Limb (tissue), 2 donors: ENCODE results near the gene TBX2.
"Not testable (repeated sequence)": the region's sequence is repeated elsewhere in the genome, so short reads cannot be mapped to it uniquely, and the experiment has no call there.

Experiments used
- DNase-seq, 2 donors: peaks; one replicate each; pipeline ENCODE4 v3.0.0-alpha.2; 2016; ENCODE audit errors: extremely low spot score in 2 of 2

The TBX2 gene

GRCh38 chr17:61399131-61400065 lies at the start of gene TBX2:
TSS of gene TBX2 (plus strand) at chr17:61399843. CDS start at chr17:61400177, 334 bp downstream.
- DNase-seq: peak; percentile 72 to 83

DNA sequence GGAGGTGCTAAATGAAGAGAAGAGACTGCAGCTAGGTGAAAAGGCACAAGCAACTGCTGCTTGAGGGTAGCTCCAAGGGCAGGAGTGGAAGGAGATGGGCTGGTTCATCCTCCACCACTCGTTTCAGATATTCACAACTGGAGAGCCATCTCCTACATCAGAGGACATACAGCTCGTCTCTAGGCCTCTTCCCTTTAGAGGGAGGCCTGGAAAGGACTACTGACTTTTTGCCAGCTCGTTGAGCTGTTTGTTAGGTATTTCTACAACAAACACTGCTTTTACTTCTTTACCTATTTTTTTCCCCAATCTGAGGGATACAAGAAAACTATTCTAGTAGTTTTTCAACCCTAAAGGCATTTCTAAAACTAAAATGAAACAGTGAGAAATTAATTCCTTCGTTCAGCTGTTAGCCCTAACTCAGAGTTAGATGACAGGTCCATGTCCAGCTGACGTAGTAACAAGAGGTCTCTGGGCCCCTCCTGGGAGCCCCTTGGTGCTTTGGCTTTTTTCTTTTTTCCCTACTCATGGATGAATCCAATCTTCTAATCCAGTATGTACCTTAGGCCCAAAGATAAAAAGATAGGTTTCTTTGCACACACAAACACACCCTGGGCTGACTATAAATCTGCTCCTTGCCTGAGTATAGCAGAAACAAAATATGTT lies 47.8 kb upstream of the TBX2 start:
- DNase-seq: no peak

DNA sequence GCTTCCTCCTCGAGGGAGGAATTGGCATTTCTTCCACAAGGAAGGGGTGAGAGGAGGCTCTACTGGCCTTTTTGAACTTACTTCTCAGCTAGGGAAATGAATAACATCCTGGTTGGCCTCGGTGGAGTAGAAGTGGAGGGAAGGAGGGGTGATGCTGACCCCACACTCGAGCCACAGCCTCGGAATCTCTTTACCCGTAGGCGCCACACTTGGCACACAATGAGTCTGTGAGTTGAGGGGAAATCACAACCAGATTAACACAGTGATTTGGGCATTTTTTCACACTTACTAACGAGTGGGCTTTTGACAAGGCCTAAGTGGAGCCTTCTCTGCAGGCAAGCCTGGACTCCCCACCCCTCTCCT lies 47.3 kb upstream of the TBX2 start:
- no peak for DNase-seq

GRCh38 chr17:61352781-61353491 lies 46.7 kb upstream of the TBX2 start:
- no peak for DNase-seq

GRCh38 chr17:61353615-61354014 lies 46.0 kb upstream of the TBX2 start:
- DNase-seq: no peak

DNA sequence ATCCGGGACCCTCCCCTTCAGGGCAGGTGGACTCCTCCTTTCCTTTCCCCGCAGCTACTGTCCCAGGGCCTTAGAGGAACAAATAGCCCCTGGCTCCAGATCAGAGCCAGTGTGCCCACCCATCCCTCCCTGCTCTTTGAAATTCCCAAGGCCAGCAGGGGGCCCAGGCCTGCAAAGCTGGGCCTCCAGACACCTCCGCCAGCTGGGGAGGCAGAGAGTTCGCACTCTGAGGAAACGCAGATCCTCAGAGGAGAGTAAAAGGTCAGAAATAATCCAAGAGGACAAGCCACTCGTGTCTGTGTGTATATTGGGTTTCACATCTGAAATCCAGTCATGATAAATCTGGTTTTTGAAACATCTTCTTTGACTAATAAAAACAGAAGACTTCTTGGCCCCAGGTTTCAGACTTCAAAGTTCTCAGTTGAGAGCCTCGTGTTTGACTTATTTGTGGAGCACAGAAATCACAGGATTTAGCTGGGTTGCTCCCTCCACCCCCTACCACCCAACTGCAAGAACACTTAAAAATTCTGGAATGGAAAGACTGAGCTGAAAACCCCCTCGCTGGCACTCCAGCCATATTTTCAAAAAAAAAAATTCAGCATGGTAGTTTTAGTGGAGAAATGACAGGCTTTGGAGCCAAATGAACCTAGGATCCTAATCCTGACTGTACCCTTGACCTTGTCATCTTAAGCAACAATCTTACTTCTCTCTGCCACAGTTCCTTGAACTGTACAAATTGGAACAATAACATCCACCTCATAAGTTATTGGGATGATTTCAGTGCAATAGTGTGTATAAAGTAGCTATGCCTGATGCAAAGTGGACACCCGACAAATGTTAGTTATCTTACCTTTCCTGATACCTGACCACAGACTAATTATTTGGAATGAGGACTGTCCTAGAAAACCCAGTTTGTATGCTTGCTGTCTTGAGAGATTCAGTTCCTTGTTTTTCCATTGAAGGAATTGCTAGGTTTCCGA lies 44.5 kb upstream of the TBX2 start:
- DNase-seq: no peak

DNA sequence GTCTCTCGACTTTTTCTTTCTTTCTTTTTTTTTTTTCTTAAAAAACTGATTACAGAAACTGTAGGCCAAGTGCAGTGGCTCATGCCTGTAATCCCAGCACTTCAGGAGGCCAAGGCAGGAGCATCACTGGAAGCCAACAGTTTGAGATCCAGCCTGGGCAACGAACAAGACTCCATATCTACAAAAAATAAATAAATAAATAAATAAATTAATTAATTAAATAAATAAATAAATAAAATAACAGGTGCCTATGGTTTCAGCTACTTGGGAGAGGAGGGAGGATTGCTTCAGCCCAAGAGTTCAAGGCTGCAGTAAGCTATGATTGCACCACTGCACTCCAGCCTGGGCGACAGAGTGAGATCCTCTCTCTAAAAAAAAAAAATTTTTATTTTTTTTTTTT lies 42.6 kb upstream of the TBX2 start:
- not testable (repeated sequence) for DNase-seq

DNA sequence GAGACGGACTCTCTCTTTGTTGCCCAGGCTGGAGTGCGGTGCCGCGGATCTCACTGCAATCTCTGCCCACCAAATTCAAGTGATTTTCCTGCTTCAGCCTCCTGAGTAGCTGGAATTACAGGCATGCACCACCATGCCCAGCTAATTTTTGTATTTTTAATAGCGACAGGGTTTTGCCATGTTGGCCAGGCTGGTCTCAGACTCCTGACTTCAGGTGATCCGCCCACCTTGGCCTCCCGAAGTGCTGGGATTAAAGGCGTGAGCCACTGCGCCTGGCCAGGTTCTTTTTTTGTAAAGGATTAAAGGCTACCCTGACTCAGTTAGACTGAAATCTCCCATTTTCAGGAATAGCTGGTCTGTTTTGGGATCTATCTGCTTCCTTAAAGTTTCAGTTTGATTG lies 40.1 kb upstream of the TBX2 start:
- DNase-seq: not testable (repeated sequence)

DNA sequence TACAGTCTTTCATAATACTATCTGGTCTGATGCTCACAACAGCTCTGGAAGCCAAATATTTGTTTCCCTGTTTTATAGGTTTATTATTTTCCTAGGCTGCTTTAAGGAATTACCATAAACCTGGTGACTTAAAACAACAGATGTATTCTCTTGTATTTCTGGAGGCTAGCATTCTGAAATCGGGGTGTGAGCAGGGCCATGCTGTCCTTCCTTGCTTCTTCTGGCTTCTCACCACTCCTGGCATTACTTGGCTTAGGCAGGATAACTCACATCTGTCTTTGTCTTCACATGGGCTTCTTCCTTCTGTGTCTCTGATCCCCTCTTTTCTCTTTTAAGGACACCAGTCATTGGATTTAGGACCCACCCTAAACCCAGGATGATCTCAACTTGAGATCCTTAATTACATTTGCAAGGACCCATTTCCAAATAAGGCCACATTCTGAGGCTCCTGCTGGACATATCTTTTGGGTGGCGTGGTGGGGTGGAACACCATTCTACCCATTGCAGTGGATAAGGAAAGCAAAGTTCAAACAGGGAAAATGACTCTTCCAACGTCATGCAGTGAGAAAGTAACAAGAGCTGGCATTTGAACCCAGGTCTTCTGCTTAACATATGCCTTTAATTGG lies 39.2 kb upstream of the TBX2 start:
- DNase-seq: no peak

GRCh38 chr17:61361084-61361483 lies 38.6 kb upstream of the TBX2 start:
- DNase-seq: no peak

GRCh38 chr17:61362396-61362795 lies 37.2 kb upstream of the TBX2 start:
- no peak for DNase-seq

GRCh38 chr17:61362852-61363600 lies 36.6 kb upstream of the TBX2 start:
- no peak for DNase-seq

DNA sequence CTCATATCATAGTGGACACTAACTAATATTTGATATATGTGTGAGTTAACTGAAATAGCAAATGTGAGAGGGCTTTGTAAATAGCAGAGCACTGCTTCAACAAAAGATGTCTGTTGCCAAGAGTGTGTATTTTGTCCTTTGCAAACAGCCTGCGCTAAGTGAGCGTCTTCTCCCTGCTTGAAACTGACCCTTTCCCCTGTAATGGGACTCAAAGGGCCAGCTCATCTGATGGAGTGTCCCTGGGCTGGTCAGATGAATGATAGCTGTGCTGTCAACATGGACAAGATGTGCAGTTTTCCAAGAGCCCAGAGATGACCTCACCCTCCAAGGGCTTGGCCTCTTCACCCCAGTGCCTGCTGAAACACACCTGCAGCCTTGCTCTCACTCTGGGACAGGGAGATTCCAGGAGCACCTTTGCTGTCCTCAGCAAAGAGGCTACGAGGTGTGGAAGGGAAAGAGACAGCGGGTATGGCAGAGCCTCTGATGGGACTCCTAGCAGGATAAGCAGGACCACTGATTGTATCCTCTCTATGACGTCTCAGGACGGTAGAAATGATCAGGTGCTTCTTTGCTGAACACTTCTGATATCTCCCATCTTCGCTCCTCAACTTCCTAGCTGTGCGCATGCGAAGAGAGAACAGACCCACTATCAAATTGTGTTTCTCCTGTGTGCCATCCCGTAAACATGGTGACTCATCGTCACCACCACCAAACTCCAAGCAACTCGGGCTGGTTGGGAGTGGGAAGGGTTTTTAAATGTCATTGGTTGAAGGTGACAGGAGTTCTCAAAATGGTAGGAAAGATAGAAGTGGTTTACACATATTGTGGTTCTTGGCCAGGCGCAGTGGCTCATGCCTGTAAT lies 35.8 kb upstream of the TBX2 start:
- DNase-seq: no peak

DNA sequence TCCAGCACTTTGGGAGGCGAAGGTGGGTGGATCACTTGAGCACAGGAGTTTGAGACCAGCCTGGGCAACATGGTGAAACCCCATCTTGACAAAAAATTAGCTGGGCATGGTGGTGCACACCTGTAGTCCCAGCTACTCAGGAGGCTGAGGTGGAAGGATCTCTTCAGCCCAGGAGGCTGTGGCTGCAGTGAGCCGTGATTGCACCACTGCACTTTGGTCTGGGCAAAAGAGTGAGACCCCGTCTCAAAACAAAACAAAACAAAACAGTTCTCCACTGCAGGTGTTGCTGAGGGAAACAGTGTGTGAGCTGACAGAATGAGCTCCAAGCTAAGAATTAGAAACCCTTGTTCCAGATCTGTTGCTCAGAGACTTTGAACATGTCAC lies 35.2 kb upstream of the TBX2 start:
- DNase-seq: no peak

- DNase-seq: no peak
Measured at GRCh38 chr17:61366076-61366714, 33.4 kb upstream of the TBX2 start.

DNA sequence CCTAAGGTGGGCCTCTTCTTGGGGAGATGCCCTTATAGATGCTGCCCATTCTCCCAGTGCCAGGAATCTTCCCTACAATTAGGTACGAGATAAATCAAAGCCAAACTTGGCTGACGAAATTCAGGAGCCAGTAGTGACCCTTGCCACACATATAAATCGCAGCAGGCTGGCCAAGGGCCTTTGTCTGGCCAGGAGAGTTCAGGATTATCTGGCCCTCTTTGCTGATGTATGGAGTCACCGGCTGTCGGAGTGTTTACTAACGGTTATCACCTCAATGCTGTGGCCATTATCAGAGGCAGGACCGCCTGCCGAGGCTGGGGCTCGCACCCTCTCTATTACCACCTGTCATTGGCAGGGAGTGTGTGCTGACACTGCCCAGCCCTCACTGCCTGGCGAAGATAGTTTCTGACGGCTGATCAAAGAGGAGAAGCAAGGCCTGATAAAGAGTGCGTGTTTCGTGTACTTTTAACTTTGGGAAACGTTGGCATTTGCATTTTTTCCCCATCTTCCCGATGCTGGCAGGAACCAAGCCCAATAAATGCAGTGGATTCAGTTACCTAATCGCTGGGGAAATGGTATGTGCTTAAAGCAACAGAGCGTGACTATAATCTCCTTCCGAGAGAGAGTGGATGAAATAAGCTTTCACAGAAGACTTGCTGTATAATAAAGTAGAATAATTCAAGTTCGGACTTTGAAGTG lies 32.8 kb upstream of the TBX2 start:
- no peak for DNase-seq

- no peak for DNase-seq
Measured at GRCh38 chr17:61368049-61368831, 31.4 kb upstream of the TBX2 start.
